ENCODE results near the gene CD5L. TPM values are rescaled to one million over a fixed set of nuclear protein-coding genes. Genes with fewer than 3 reads are reported as not detected.

The CD5L gene
- total and polyA plus RNA-seq, 10 donors, result 16.8 to 892 (median 373) TPM

GRCh38 chr1:157784801-157785200, 56.8 kb downstream of the CD5L start:
- Histone ChIP-seq H3K4me1 (peaks cover 4 to 67% (median 40%) of the 10 kb centered on the region in 6 donors), H3K9me3 (peaks cover 0 to 3% (median 0%) of the 10 kb centered on the region in 8 donors), H3K36me3 (no peaks in the 10 kb centered on the region), H3K27me3 (replicated peaks in 1 of 7) (no peaks in the 10 kb centered on the region), H3K4me3 (no peak overlapping the region), H3K27ac (peak overlapping the region in 3 of 8 donors; percentile 14 to 38 (median 34))
- DNase-seq, result no peak
- intact Hi-C loops (cut with DNase I; ENCODE audit: low total_unique reads), result no loop called here
- no peak for TF ChIP-seq POLR2A (IDR thresholded peaks at IDR 0.05)
- no peak for TF ChIP-seq CTCF (IDR thresholded peaks at IDR 0.05 in 8 of 11, conservative IDR thresholded peaks at IDR 0.05 in 3 of 11)
- TF ChIP-seq POLR2AphosphoS5 (IDR thresholded peaks at IDR 0.05), result no peak
- WGBS, 5 donors, result 67 to 78% (median 72%) methylated on average over 3 of the region's 3 CpGs

- Histone ChIP-seq H3K9me3 (peaks cover 0 to 3% (median 0%) of the 10 kb centered on the region in 8 donors), H3K27ac (peak overlapping the region in 7 of 8 donors; percentile 9 to 58 (median 38)), H3K27me3 (replicated peaks in 1 of 7) (no peaks in the 10 kb centered on the region), H3K36me3 (no peaks in the 10 kb centered on the region), H3K4me1 (peaks cover 4 to 79% (median 40%) of the 10 kb centered on the region in 6 donors), H3K4me3 (no peak overlapping the region)
- DNase-seq, result no peak
- intact Hi-C loops (cut with DNase I; ENCODE audit: low total_unique reads), result no loop called here
- 38 to 59% (median 44%) methylated on average over 1 of the region's 1 CpG for WGBS, 5 donors
- no peak for TF ChIP-seq CTCF (IDR thresholded peaks at IDR 0.05 in 8 of 11, conservative IDR thresholded peaks at IDR 0.05 in 3 of 11)
- no peak for TF ChIP-seq POLR2A (IDR thresholded peaks at IDR 0.05)
- no peak for TF ChIP-seq POLR2AphosphoS5 (IDR thresholded peaks at IDR 0.05)
Measured at GRCh38 chr1:157782931-157783330, 58.7 kb downstream of the CD5L start.

- Histone ChIP-seq H3K4me1 (peaks cover 4 to 89% (median 47%) of the 10 kb centered on the region in 6 donors), H3K36me3 (no peaks in the 10 kb centered on the region), H3K9me3 (no peaks in the 10 kb centered on the region), H3K27me3 (replicated peaks in 1 of 7) (no peaks in the 10 kb centered on the region), H3K27ac (peak overlapping the region in 5 of 8 donors; percentile 8 to 58 (median 34)), H3K4me3 (no peak overlapping the region)
- DNase-seq, result no peak
- TF ChIP-seq CTCF (IDR thresholded peaks at IDR 0.05 in 8 of 11, conservative IDR thresholded peaks at IDR 0.05 in 3 of 11) (no peak), POLR2AphosphoS5 (IDR thresholded peaks at IDR 0.05) (no peak), POLR2A (IDR thresholded peaks at IDR 0.05) (no peak)
- WGBS, 5 donors, result 17 to 34% (median 27%) methylated on average over 2 of the region's 2 CpGs
- intact Hi-C loops (cut with DNase I; ENCODE audit: low total_unique reads), result no loop called here
Measured at GRCh38 chr1:157781048-157781447, 60.6 kb downstream of the CD5L start.

Small RNA genes within 50 kb of the gene (small RNA-seq; reads per million reads assigned to genes)
- gene MRPS21P2, result 0 reads per million in 4 donors

Other genes with a start within 250 kb of the CD5L start
- 1 to 10 TPM in 5 of 7 donors, under 1 TPM in 2; 0.26 to 3.8 (median 1.5) TPM for gene FCRL4, start 243.7 kb downstream of the CD5L start, total RNA-seq
- gene FCRL4, start 243.7 kb downstream of the CD5L start, polyA plus RNA-seq, result 1 to 10 TPM; 2.2 to 6.0 (median 4.7) TPM
- gene FCRL3, start 141.0 kb downstream of the CD5L start, total RNA-seq, result 100 to 1,000 TPM in 2 of 7 donors, 10 to 100 TPM in 5; 41.6 to 110 (median 64.1) TPM
- 10 to 100 TPM; 24.0 to 89.6 (median 39.0) TPM for gene FCRL3, start 141.0 kb downstream of the CD5L start, polyA plus RNA-seq
- gene FCRL2, start 64.7 kb downstream of the CD5L start, total RNA-seq, result 10 to 100 TPM; 32.9 to 71.1 (median 43.6) TPM
- 100 to 1,000 TPM in 1 of 3 donors, 10 to 100 TPM in 2; 93.1 to 236 (median 96.6) TPM for gene FCRL2, start 64.7 kb downstream of the CD5L start, polyA plus RNA-seq
- 100 to 1,000 TPM in 4 of 7 donors, 10 to 100 TPM in 3; 57.3 to 158 (median 110) TPM for gene FCRL1, start 21.7 kb downstream of the CD5L start, total RNA-seq
- 10 to 100 TPM; 54.5 to 77.8 (median 72.0) TPM for gene FCRL1, start 21.7 kb downstream of the CD5L start, polyA plus RNA-seq
- 10 to 100 TPM; 14.0 to 50.9 (median 24.5) TPM for gene KIRREL1, start 151.8 kb upstream of the CD5L start, total RNA-seq
- gene KIRREL1, start 151.8 kb upstream of the CD5L start, polyA plus RNA-seq, result 1 to 10 TPM; 1.4 to 3.9 (median 1.7) TPM

Data from spleen (tissue), 11 donors.